GM08714 (cell line): ENCODE data around the gene FOXM1.
A peak's percentile ranks its signal among the peaks of the same experiment; 100 is the strongest.

ENCODE experiments used
- H3K4me3 ChIP-seq: fragments of 200-500 bp; sonication (Bioruptor generic); 2 replicates; pipeline ENCODE4 v1.5.1; 2014; ENCODE audit warnings: mild to moderate bottlenecking, low read length, inconsistent platforms
- ZNF274 ChIP-seq: IDR thresholded peaks from 2 replicates; pipeline ENCODE4 v1.6.1; 2012; ENCODE audit warnings: mild to moderate bottlenecking, low read depth, low read length

The FOXM1 gene

GRCh38 chr12:2877047-2877952 lies at the start of gene FOXM1, which contains the start of gene RHNO1:
TSS of gene FOXM1 (minus strand) at chr12:2877174. CDS start at chr12:2874478, 2,696 bp downstream.
TSS of gene RHNO1 (plus strand) at chr12:2877223. CDS start at chr12:2885367, 8,144 bp downstream.
- no peak for TF ChIP-seq ZNF274
- peak within 1 kb of the TSS; percentile 96 for H3K4me3 ChIP-seq

- TF ChIP-seq ZNF274: no peak
- no peak overlapping the region for H3K4me3 ChIP-seq
Observed at GRCh38 chr12:2925322-2925995, 48.5 kb upstream of the FOXM1 start.

GRCh38 chr12:2924019-2924418 lies 47.0 kb upstream of the FOXM1 start:
- H3K4me3 ChIP-seq: no peak overlapping the region
- no peak for TF ChIP-seq ZNF274

GRCh38 chr12:2923057-2923456 lies 46.1 kb upstream of the FOXM1 start:
- no peak for TF ChIP-seq ZNF274
- no peak overlapping the region for H3K4me3 ChIP-seq

GRCh38 chr12:2922329-2922728 lies 45.4 kb upstream of the FOXM1 start:
- H3K4me3 ChIP-seq: no peak overlapping the region

GRCh38 chr12:2919249-2919648 lies 42.3 kb upstream of the FOXM1 start:
- H3K4me3 ChIP-seq: no peak overlapping the region
- no peak for TF ChIP-seq ZNF274

More at GRCh38 chr12:2922329-2922728, 45.4 kb upstream of the FOXM1 start:
- no peak for TF ChIP-seq ZNF274

GRCh38 chr12:2912216-2912575 lies 35.2 kb upstream of the FOXM1 start:
- TF ChIP-seq ZNF274: no peak
- no peak overlapping the region for H3K4me3 ChIP-seq

GRCh38 chr12:2904260-2904659 lies 27.3 kb upstream of the FOXM1 start:
- H3K4me3 ChIP-seq: no peak overlapping the region
- no peak for TF ChIP-seq ZNF274

- H3K4me3 ChIP-seq: no peak overlapping the region
- no peak for TF ChIP-seq ZNF274
Observed at GRCh38 chr12:2902272-2902880, 25.4 kb upstream of the FOXM1 start.

- no peak for TF ChIP-seq ZNF274
Observed at GRCh38 chr12:2900642-2901041, 23.7 kb upstream of the FOXM1 start.

GRCh38 chr12:2897418-2897817 lies 20.4 kb upstream of the FOXM1 start:
- no peak for TF ChIP-seq ZNF274
- H3K4me3 ChIP-seq: no peak overlapping the region

More at GRCh38 chr12:2900642-2901041, 23.7 kb upstream of the FOXM1 start:
- H3K4me3 ChIP-seq: no peak overlapping the region

- no peak for TF ChIP-seq ZNF274
Observed at GRCh38 chr12:2895511-2895910, 18.5 kb upstream of the FOXM1 start.

GRCh38 chr12:2895051-2895451 lies 18.1 kb upstream of the FOXM1 start:
- TF ChIP-seq ZNF274: no peak
- H3K4me3 ChIP-seq: no peak overlapping the region

More at GRCh38 chr12:2895511-2895910, 18.5 kb upstream of the FOXM1 start:
- no peak overlapping the region for H3K4me3 ChIP-seq

- no peak for TF ChIP-seq ZNF274
- no peak overlapping the region for H3K4me3 ChIP-seq
Observed at GRCh38 chr12:2893007-2893406, 16.0 kb upstream of the FOXM1 start.
